ENCODE data around the gene DYSF. TPM values are rescaled to one million over a fixed set of nuclear protein-coding genes. Genes with fewer than 3 reads are reported as not detected.

DYSF gene
- total and polyA plus RNA-seq, 7 donors: 38.3 to 208 (median 109) TPM

GRCh38 chr2:71559828-71560637, 106.7 kb downstream of the DYSF start:
- intact Hi-C loops (cut with DNase I): loop anchor here in 1 of 2 donors (10.0 kb wide), 1 partner anchor 435 kb away; no protein-coding TSS in a partner anchor
- H3K36me3 ChIP-seq (ENCODE audit: insufficient read depth in 1 of 2, low read depth in 1 of 2): peaks cover 0 to 92% of the 10 kb centered on the region in 2 donors
- peak in 1 of 4 donors; percentile 23 for ATAC-seq

GRCh38 chr2:71560638-71561011, 107.3 kb downstream of the DYSF start:
- Histone ChIP-seq H3K36me3 (ENCODE audit: insufficient read depth in 1 of 2, low read depth in 1 of 2) (peaks cover 0 to 92% of the 10 kb centered on the region in 2 donors), H3K27ac (no peak overlapping the region), H3K9me3 (no peaks in the 10 kb centered on the region), H3K4me1 (no peaks in the 10 kb centered on the region), H3K27me3 (ENCODE audit: insufficient read depth in 3 of 3, low read length in 2 of 3) (no peaks in the 10 kb centered on the region), H3K4me3 (no peak overlapping the region)
- intact Hi-C loops (cut with DNase I): no loop called here
- 48 to 66% (median 66%) methylated on average over 19 to 20 of the region's 20 CpGs for WGBS, 3 donors
- ATAC-seq (peak in 1 of 4 donors; percentile 13), DNase-seq (peak in 1 of 2 donors; percentile 44)
- no peak for TF ChIP-seq CTCF (IDR thresholded peaks at IDR 0.05)

More at GRCh38 chr2:71559828-71560637, 106.7 kb downstream of the DYSF start:
- DNase-seq: peak in 1 of 2 donors; percentile 57
- WGBS, 3 donors: 63 to 75% (median 63%) methylated on average over 28 to 31 of the region's 31 CpGs
- Histone ChIP-seq H3K27ac (no peak overlapping the region), H3K27me3 (ENCODE audit: insufficient read depth in 3 of 3, low read length in 2 of 3) (no peaks in the 10 kb centered on the region), H3K4me3 (no peak overlapping the region), H3K4me1 (no peaks in the 10 kb centered on the region), H3K9me3 (no peaks in the 10 kb centered on the region)
- TF ChIP-seq CTCF (IDR thresholded peaks at IDR 0.05): no peak

GRCh38 chr2:71561441-71562267, 108.3 kb downstream of the DYSF start:
- Histone ChIP-seq H3K27me3 (ENCODE audit: insufficient read depth in 3 of 3, low read length in 2 of 3) (no peaks in the 10 kb centered on the region), H3K4me3 (no peak overlapping the region), H3K27ac (no peak overlapping the region), H3K36me3 (ENCODE audit: insufficient read depth in 1 of 2, low read depth in 1 of 2) (peaks cover 0 to 90% of the 10 kb centered on the region in 2 donors), H3K9me3 (no peaks in the 10 kb centered on the region), H3K4me1 (no peaks in the 10 kb centered on the region)
- no peak for ATAC-seq
- intact Hi-C loops (cut with DNase I): no loop called here
- WGBS, 3 donors: 89 to 94% (median 91%) methylated on average over 15 of the region's 15 CpGs
- peak in 1 of 2 donors; percentile 39 for DNase-seq
- no peak for TF ChIP-seq CTCF (IDR thresholded peaks at IDR 0.05)

- WGBS, 3 donors: 69 to 74% (median 72%) methylated on average over 7 of the region's 7 CpGs
- intact Hi-C loops (cut with DNase I): no loop called here
- ATAC-seq: no peak
These were observed 109.2 kb downstream of the DYSF start for GRCh38 chr2:71562518-71562917.

More at GRCh38 chr2:71562518-71562917, 109.2 kb downstream of the DYSF start:
- Histone ChIP-seq H3K27ac (no peak overlapping the region), H3K9me3 (no peaks in the 10 kb centered on the region), H3K36me3 (ENCODE audit: insufficient read depth in 1 of 2, low read depth in 1 of 2) (peaks cover 0 to 90% of the 10 kb centered on the region in 2 donors), H3K27me3 (ENCODE audit: insufficient read depth in 3 of 3, low read length in 2 of 3) (no peaks in the 10 kb centered on the region), H3K4me1 (no peaks in the 10 kb centered on the region), H3K4me3 (no peak overlapping the region)
- DNase-seq: peak in 1 of 2 donors; percentile 15
- TF ChIP-seq CTCF (IDR thresholded peaks at IDR 0.05): no peak

Measured in psoas muscle (tissue), 8 donors.